K562 (cell line): ENCODE measurements around the gene THSD8. TPM values are rescaled to one million over a fixed set of nuclear protein-coding genes. Genes with fewer than 3 reads are reported as not detected.

Source experiments
- ATF1 ChIP-seq, 2 experiments: fragments of 450-650 bp in 1 of 2; IDR thresholded peaks; 2 replicates each; pipeline ENCODE4 v1.6.1; 2016; ENCODE audit warnings: missing compliant biosample characterization in 1 of 2, missing genetic modification characterization in 1 of 2
- HIVEP1 ChIP-seq: fragments of 250-450 bp; sonication (Bioruptor Pico); IDR thresholded peaks from 2 replicates; pipeline ENCODE4 v1.4.0; 2020; ENCODE audit warnings: mild to moderate bottlenecking
- KHSRP ChIP-seq: fragments of 450-650 bp; IDR thresholded peaks from 2 replicates; pipeline ENCODE4 v1.6.1; 2017
- MEIS2 ChIP-seq: fragments of 450-650 bp; IDR thresholded peaks from 2 replicates; pipeline ENCODE4 v1.6.1; 2014; ENCODE audit warnings: mild to moderate bottlenecking; ENCODE audit not compliant: partially characterized antibody
- MYC ChIP-seq, 2 experiments: fragments of 250-450 bp in 1 of 2; sonication (Bioruptor Pico) in 1 of 2; IDR thresholded peaks; 2 replicates each; pipeline versions ENCODE4 v1.5.1 to v1.6.1; 2012 to 2021; ENCODE audit warnings: low read depth in 2 of 2, borderline replicate concordance in 1 of 2, improper control_type of control experiment in 1 of 2, low read length in 1 of 2, mild to moderate bottlenecking in 1 of 2, moderate library complexity in 1 of 2
- RAD51 ChIP-seq: fragments of 450-650 bp; IDR thresholded peaks from 2 replicates; pipeline ENCODE4 v1.7.1; 2016; ENCODE audit warnings: low read depth, mild to moderate bottlenecking, borderline replicate concordance
- SIX5 ChIP-seq, 2 experiments: IDR thresholded peaks; 2 replicates each; pipeline ENCODE4 v1.6.1; 2011; ENCODE audit warnings: low read length in 2 of 2, borderline replicate concordance in 1 of 2, low read depth in 1 of 2, mild to moderate bottlenecking in 1 of 2, moderate library complexity in 1 of 2; ENCODE audit not compliant: insufficient read depth in 1 of 2
- SMAD4 ChIP-seq: fragments of 250-450 bp; sonication (Bioruptor Pico); conservative IDR thresholded peaks from 2 replicates; pipeline ENCODE4 v1.8.0; 2021; ENCODE audit warnings: inconsistent platforms, mild to moderate bottlenecking, moderate library complexity
- SNIP1 ChIP-seq: fragments of 450-650 bp; IDR thresholded peaks from 2 replicates; pipeline ENCODE4 v1.7.1; 2017; ENCODE audit warnings: low read depth, mild to moderate bottlenecking
- ZC3H11A ChIP-seq: IDR thresholded peaks from 2 replicates; pipeline ENCODE4 v1.6.1; 2012; ENCODE audit warnings: low read depth, low read length, improper control_type of control experiment
- ZNF253 ChIP-seq: fragments of 250-450 bp; sonication (Bioruptor Pico); conservative IDR thresholded peaks from 2 replicates; pipeline ENCODE4 v1.6.1; 2021; ENCODE audit warnings: mild to moderate bottlenecking
- polyA plus RNA-seq, 8 experiments: library from polyadenylated mRNA; depleted of rRNA in 4 of 8; stranded (reverse) in 5 of 8; unstranded in 3 of 8; fragments of >200 nt; fragmentation: Nextera tagmentation in 2 of 8; fragmentation: Illumina TruSeq in 1 of 8; extraction: Ambion mirVana in 2 of 8; extraction: Trizol in 1 of 8; gene quantifications; 2 replicates each; pipeline versions ENCODE4 v1.2.1 to v1.2.3, GENCODE V29; 2011 to 2014; ENCODE audit warnings: inconsistent platforms in 1 of 8, missing spikeins in 1 of 8
- total RNA-seq, 7 experiments: library from RNA; depleted of rRNA in 6 of 7; stranded (reverse); fragments of >200 nt in 6 of 7; fragmentation: Illumina TruSeq in 2 of 7; extraction: Trizol in 2 of 7; gene quantifications; 2 replicates each; pipeline versions ENCODE4 v1.2.1 to v1.2.3, GENCODE V29; 2011 to 2021; ENCODE audit warnings: low replicate concordance in 1 of 7
- TF ChIP-seq, protein P1 (sequence below): fragments of 450-650 bp; IDR thresholded peaks from 2 replicates; pipeline ENCODE4 v1.6.1; 2017; ENCODE audit warnings: mild to moderate bottlenecking, moderate library complexity
- TF ChIP-seq, protein P2 (sequence below): fragments of 250-450 bp; sonication (Bioruptor Pico); IDR thresholded peaks from 2 replicates; pipeline ENCODE4 v1.4.0; 2020; ENCODE audit warnings: borderline replicate concordance
- TF ChIP-seq, protein P3 (sequence below): fragments of 200-800 bp; sonication (Bioruptor generic); IDR thresholded peaks from 2 replicates; pipeline ENCODE4 v1.6.1; 2016; ENCODE audit warnings: missing genetic modification characterization, missing compliant biosample characterization
- TF ChIP-seq, protein P4 (sequence below): fragments of 450-650 bp; IDR thresholded peaks from 2 replicates; pipeline ENCODE4 v1.6.1; 2017; ENCODE audit warnings: antibody characterized with exemption

Gene THSD8
- total and polyA plus RNA-seq, 9 of the 15 experiments (the other 6 are each of a cell fraction or from before 2014, with no cell fraction given), result 8.4 to 42.4 (median 19.9) TPM; not detected in 2

DNA sequence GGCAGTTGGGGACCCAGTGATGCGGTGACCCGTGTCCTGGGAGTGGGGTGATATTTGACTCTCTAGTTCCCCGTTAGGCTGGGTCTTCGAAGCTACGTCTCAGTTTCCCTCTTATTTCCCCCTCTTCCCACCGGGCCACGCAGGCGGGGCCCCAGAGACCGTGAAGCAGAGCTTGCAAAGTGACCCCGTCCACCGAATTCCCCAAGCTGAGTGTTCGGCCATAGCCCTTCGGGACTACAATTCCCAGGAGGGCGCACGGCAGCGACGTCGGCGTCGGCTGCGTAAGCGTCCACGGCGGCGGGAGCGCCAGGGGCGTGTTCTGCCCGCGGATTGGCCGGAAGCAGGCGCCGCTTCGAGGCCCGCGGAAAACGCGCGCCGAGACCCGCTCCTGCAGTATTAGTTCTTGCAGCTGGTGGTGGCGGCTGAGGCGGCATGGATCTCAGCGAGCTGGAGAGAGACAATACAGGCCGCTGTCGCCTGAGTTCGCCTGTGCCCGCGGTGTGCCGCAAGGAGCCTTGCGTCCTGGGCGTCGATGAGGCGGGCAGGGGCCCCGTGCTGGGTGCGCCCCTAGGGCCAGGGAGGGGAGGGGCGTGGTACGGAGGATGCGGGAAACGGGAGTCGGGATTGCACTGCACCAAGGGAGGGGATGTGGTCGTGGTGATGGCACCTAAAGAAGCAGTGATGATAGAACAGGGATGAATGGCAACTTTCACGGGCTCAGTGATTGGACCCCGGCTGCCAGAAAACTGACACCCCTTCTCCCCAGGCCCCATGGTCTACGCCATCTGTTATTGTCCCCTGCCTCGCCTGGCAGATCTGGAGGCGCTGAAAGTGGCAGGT lies 4.6 kb downstream of the THSD8 start, which contains the start of gene RNASEH2A (continued):
- TF ChIP-seq, protein P1, sequence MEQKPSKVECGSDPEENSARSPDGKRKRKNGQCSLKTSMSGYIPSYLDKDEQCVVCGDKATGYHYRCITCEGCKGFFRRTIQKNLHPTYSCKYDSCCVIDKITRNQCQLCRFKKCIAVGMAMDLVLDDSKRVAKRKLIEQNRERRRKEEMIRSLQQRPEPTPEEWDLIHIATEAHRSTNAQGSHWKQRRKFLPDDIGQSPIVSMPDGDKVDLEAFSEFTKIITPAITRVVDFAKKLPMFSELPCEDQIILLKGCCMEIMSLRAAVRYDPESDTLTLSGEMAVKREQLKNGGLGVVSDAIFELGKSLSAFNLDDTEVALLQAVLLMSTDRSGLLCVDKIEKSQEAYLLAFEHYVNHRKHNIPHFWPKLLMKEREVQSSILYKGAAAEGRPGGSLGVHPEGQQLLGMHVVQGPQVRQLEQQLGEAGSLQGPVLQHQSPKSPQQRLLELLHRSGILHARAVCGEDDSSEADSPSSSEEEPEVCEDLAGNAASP, result no peak
- TF ChIP-seq, protein P2, sequence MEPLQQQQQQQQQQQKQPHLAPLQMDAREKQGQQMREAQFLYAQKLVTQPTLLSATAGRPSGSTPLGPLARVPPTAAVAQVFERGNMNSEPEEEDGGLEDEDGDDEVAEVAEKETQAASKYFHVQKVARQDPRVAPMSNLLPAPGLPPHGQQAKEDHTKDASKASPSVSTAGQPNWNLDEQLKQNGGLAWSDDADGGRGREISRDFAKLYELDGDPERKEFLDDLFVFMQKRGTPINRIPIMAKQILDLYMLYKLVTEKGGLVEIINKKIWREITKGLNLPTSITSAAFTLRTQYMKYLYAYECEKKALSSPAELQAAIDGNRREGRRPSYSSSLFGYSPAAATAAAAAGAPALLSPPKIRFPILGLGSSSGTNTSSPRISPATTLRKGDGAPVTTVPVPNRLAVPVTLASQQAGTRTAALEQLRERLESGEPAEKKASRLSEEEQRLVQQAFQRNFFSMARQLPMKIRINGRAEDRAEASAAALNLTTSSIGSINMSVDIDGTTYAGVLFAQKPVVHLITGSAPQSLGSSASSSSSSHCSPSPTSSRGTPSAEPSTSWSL (CRISPR knock-in tag), result no peak
- peak; percentile 81 for TF ChIP-seq ATF1 (CRISPR knock-in tag; IDR thresholded peaks at IDR 0.05)
- peak; percentile 96 for TF ChIP-seq ATF1 (tag; IDR thresholded peaks at IDR 0.05)
- TF ChIP-seq, protein P3, sequence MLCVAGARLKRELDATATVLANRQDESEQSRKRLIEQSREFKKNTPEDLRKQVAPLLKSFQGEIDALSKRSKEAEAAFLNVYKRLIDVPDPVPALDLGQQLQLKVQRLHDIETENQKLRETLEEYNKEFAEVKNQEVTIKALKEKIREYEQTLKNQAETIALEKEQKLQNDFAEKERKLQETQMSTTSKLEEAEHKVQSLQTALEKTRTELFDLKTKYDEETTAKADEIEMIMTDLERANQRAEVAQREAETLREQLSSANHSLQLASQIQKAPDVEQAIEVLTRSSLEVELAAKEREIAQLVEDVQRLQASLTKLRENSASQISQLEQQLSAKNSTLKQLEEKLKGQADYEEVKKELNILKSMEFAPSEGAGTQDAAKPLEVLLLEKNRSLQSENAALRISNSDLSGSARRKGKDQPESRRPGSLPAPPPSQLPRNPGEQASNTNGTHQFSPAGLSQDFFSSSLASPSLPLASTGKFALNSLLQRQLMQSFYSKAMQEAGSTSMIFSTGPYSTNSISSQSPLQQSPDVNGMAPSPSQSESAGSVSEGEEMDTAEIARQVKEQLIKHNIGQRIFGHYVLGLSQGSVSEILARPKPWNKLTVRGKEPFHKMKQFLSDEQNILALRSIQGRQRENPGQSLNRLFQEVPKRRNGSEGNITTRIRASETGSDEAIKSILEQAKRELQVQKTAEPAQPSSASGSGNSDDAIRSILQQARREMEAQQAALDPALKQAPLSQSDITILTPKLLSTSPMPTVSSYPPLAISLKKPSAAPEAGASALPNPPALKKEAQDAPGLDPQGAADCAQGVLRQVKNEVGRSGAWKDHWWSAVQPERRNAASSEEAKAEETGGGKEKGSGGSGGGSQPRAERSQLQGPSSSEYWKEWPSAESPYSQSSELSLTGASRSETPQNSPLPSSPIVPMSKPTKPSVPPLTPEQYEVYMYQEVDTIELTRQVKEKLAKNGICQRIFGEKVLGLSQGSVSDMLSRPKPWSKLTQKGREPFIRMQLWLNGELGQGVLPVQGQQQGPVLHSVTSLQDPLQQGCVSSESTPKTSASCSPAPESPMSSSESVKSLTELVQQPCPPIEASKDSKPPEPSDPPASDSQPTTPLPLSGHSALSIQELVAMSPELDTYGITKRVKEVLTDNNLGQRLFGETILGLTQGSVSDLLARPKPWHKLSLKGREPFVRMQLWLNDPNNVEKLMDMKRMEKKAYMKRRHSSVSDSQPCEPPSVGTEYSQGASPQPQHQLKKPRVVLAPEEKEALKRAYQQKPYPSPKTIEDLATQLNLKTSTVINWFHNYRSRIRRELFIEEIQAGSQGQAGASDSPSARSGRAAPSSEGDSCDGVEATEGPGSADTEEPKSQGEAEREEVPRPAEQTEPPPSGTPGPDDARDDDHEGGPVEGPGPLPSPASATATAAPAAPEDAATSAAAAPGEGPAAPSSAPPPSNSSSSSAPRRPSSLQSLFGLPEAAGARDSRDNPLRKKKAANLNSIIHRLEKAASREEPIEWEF (CRISPR knock-in tag), result no peak
- TF ChIP-seq MYC (IDR thresholded peaks at IDR 0.05; ENCODE audit: low read depth, low read length), result peak; percentile 84
- no peak for TF ChIP-seq MYC (CRISPR knock-in tag; IDR thresholded peaks at IDR 0.05; ENCODE audit: borderline replicate concordance, low read depth)
- TF ChIP-seq KHSRP, result no peak
- no peak for TF ChIP-seq MEIS2
- TF ChIP-seq SMAD4 (CRISPR knock-in tag), result 0 out of 2 replicates have a peak, but pooled peaks have one; percentile 42
- peak; percentile 92 to 96 for TF ChIP-seq SIX5 (IDR thresholded peaks at IDR 0.05; ENCODE audit: borderline replicate concordance in 1 of 2, insufficient read depth in 1 of 2, low read depth in 1 of 2, low read length in 2 of 2)
- TF ChIP-seq ZC3H11A, result no peak
- TF ChIP-seq, protein P4, sequence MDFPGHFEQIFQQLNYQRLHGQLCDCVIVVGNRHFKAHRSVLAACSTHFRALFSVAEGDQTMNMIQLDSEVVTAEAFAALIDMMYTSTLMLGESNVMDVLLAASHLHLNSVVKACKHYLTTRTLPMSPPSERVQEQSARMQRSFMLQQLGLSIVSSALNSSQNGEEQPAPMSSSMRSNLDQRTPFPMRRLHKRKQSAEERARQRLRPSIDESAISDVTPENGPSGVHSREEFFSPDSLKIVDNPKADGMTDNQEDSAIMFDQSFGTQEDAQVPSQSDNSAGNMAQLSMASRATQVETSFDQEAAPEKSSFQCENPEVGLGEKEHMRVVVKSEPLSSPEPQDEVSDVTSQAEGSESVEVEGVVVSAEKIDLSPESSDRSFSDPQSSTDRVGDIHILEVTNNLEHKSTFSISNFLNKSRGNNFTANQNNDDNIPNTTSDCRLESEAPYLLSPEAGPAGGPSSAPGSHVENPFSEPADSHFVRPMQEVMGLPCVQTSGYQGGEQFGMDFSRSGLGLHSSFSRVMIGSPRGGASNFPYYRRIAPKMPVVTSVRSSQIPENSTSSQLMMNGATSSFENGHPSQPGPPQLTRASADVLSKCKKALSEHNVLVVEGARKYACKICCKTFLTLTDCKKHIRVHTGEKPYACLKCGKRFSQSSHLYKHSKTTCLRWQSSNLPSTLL, result no peak
- TF ChIP-seq RAD51, result no peak
- no peak for TF ChIP-seq SNIP1
- TF ChIP-seq ZNF253, result no peak
- TF ChIP-seq HIVEP1 (CRISPR knock-in tag), result no peak
